Measurements from ENCODE around the gene MARK3.
A peak's percentile ranks its signal among the peaks of the same experiment; 100 is the strongest.
"Not testable (repeated sequence)": the region's sequence is repeated elsewhere in the genome, so short reads cannot be mapped to it uniquely, and the experiment has no call there.

MARK3 gene

DNA sequence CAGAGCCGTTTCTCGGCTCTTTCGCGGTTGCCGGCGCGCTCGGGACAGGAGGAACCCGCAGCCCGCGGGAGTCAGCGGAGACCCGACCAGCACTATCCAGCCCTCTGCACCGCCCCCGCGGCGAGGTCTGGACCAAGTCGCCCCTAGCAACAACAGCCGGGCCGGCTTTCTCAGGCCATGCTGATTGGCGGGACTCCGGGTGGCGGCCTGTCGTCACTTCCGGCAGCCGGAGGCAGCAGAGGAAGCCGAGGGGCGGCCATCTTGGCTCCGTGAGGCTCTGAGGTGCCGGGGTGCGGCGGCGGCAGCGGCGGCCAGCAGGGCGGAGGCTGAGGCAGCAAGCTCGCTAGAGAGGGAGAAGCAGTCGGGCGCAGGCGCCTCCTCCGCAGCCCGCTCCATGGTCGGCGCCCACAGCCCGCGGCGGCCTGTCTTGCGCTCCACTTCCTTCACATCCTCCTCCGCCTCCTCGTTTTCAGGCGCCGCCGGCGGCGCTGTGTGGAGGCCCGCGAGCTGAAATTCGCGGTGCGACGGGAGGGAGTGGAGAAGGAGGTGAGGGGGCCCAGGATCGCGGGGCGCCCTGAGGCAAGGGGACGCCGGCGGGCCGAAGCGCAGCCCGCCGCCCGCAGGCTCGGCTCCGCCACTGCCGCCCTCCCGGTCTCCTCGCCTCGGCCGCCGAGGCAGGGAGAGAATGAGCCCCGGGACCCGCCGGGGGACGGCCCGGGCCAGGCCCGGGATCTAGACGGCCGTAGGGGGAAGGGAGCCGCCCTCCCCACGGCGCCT lies at the start of gene MARK3:
TSS of gene MARK3 (plus strand) at position 264 of the 777 bp plus-strand sequence. CDS start 615 bp downstream, outside the sequence.
- DNase-seq (ENCODE audit: low spot score), result peak; percentile 95

DNA sequence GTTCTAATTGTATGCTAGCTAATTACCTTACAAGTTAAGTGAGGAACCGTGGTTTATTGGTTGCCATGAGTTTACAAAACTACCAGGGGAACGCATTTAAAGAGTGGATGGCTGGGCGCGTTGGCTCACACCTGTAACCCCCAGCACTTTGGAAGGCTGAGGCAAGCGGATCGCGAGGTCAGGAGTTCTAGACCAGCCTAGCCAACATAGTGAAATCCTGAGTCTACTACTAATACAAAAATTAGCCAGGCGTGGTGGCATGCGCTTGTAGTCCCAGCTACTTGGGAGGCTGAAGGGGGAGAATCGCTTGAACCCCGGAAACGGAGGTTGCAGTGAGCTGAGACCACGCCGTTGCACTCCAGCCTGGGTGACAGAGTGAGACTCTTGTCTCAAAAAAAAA lies 49.0 kb upstream of the MARK3 start:
- no peak for DNase-seq (ENCODE audit: low spot score)

DNA sequence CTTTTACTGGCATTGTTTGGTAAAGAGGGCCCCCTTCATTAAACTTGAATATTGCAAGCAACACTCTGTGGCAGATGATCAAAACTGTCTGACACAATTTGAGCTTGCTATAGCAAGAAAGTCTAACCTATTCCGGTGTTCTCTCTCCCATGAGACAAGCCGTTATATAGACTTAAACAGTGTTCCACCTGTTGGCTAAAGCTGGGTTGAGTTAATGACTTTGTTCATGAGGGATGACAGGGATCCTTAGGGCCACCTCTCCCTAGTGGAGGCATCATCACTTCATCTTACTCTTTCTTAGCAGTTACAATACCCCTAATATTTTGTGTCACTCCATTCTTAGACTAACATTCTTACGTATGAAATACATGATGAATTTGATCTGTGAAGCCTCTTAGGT lies 47.4 kb upstream of the MARK3 start:
- no peak for DNase-seq (ENCODE audit: low spot score)

DNA sequence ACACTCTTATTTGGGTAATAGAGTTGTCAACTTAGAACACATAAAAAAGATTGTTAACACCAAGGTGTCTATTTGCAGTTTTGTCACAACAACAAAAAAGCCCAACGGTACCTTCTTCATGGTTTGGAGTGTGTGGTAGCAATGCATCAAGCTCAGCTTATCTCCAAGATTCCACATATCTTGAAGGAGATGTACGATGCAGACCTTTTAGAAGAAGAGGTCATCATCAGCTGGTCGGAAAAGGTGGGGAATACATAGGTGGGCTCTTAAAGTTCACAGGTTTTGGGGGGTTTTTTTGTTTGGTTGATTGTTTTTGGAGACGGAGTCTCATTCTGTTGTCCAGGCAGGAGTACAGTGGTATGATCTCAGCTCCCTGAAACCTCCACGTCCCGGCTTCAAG lies 45.7 kb upstream of the MARK3 start:
- no peak for DNase-seq (ENCODE audit: low spot score)

DNA sequence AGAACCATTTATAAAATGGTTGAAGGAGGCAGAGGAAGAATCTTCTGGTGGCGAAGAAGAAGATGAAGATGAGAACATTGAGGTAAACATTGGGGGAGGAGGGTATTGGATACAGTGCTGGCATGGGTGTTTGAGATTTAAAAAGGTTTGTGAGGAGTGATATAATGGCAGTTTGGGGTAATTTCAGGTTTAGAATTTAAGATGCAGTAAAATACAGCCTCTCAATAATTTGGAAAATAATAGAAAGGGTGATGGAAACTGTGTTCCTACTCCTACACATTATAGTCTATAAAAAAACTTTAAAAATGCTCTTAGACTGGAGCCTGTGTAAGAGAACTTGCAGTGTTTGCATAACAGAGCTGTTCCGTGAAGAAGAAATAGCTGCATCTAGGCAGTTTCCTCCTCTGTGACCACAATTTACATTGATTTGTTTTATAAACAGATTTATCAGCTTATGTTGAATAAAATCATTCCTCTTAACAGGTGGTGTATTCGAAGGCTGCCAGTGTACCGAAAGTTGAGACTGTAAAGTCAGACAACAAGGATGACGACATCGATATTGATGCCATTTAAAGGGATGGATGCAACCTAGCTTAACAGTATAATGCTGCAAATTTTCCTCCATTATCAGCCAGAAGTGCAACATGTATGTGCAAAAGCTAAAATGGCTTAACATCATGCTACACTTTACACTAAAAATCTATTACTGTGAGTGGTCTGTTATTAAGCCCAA lies 44.6 kb upstream of the MARK3 start:
- DNase-seq (ENCODE audit: low spot score), result no peak

DNA sequence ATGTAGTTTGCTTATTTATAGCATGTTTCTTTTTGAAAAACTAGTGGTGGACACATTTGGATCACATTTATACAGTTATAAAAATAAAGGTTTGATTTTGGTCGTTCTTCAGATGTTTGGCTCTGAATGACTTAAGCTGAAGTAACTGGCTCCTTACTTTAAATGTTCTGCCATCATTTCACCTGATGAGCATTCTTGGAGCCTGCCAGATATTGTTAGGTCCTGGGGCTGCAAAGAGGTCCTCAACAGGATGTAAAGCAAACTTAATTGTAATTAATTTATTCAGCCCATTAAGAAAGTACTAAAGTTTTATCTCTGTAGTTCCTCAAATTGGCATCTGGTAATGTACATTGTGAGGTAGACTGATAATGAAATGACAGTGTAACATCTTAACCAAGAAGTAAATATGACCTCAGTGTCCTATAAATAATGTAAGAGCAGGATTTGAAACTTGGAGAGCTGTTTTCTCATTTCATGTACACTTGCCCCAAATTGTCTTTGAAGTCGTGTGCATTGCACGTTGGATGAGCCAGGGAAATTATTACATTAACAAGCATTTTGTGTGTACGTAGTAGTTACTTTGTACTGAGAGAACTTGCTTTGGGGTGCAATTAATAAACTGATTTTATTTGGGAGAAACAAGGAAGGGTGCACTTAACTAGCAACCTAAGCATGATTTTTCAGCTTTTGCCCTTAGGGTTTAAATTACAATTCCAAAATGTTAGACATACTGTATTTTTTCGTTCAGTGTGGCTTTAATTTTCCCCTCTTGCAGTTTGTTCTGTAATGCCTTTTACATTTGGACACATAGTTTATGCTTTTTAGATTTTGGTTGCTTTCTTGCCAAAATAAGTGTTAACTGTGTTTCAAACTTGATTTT lies 43.7 kb upstream of the MARK3 start:
- no peak for DNase-seq (ENCODE audit: low spot score)

DNA sequence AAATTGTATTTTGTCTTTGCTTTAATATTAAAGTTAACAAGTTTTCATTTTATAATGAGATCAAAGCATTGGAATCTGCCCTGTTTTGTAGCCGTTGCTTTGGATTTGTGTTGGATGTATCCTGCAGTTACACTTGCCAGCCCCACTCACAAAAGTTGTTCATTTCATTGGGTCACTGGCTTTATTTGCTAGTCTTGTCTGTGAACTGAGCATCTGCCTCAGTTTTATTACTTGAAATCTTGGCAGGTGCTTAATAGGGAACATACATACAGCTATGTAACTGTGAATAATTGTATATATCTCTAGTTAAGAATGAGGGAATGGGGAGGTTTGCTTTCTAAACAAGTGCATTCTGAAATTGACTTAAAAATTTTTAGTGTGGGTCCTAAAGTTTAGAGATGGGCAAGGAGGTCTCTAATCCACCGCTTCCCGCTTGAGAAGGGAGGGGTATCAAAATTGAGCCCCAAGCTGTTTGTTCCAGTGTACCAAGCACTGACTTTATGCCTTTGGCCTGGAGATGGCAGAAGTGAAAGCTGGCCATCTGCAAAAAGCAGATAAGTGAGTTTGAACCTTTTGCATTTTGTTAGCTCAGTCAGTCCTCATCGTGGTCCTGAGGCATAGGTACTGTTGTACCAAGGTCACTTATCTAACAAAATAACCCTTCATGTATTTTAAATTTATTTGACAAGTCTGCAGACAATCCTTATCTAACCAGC lies 41.9 kb upstream of the MARK3 start:
- DNase-seq (ENCODE audit: low spot score), result no peak

DNA sequence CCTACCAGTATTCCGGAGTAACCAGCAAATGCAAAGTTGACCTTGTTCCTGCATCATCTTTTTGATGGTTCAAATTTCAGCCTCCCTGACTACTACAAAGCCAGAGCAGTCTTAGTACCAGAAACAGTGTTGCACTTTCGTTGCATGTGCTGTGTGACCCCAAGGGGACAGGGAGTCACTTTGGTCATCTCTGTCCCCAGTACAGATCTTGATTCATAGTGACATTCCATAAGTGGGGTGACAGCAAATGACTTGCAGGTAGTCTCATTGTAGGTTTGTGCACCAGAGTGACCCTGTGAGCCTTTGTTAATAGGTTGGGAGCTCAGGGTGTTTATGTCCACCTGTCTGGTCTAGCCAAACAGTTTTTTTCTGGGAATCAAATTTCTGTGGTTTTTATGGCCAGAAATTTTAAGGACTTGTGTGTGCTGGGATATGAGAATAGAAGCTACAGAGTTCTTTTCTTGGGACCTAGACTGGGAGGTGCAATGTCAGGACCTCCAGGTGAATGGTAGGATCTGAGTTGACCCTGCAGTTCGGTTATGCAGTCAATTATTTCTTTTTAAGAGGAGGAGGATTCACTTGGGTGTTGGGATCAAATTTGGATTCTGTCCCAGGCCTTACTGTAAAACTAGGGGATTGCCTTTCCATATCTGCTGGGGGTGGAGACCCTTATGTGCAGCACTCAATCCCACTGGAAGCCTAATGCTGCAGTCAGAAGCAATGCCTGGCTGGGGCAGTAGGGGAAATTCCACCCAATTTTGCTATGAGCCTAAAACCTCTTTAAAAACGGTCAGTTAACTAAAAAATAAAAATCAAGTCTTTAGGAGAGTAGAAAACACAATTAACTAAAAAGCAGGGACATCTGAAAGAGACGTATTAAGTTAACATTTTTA lies 41.1 kb upstream of the MARK3 start:
- no peak for DNase-seq (ENCODE audit: low spot score)

DNA sequence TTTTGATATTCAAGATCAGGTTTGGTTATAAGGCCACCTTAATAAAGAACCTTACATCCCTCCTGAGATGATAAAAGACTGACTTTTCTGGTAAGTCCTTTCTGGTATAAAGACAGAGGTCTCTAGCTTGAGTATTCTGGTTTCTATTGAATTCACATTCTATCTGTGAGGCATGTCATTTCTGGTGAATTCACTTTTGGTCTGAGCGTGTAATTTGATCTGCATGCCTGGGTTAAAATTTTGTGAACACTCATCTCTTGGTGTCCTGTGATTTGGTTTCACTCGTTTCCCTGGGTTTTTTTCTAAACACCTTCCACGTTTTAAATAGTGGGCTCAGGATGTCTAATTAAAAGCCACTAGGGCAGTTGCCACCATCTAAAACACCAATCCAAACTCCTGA lies 38.9 kb upstream of the MARK3 start:
- no peak for DNase-seq (ENCODE audit: low spot score)

DNA sequence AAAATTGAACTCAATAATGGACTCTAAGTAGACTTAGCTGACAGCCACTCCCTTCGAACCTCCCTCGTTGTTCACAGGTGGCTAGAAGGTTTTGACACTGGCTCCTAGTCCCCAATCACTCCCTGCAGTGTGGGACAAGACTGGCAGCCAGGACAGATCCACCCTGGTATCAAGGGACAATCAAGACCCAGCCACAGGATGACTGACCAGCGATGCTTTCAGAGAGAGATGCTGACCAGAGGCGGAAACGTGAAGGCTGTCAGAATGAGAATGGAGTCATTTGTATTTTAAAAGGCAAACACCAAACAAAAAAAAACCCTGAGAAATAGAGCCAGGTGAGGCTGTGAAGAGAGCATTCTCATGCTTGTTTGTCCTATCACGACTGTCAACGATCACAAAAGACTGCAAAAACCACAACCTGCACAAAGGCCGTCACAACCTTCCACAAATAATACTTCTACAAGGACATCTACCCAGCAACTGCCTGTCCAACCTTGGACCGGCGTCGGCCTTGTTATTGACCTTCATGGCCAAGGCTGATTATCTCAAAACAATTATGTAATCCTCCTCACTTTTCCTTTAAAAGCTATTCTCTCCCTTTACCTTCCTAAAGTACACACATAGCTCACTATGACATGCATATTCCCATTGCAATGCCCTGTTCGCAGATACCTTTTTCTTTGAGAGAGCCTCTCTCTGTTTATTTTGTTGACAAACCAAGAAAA lies 38.0 kb upstream of the MARK3 start:
- DNase-seq (ENCODE audit: low spot score), result no peak

DNA sequence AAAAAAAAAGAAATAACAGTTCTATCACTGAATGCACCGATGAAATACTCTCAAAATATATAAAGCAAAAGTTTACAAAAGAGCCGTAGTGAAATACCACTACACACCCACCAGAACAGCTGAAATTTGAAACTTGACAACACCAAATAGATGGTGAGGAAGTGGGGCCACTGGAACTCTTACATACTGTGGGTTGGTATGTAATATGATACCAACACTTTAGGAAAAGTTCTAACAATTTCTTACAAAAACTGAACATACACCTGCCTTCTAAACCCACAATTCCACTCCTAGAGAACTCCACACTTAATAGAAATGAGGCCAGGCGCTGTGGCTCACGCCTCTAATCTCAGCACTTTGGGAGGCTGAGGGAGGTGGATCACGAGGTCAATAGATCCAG lies 37.1 kb upstream of the MARK3 start:
- DNase-seq (ENCODE audit: low spot score), result no peak

DNA sequence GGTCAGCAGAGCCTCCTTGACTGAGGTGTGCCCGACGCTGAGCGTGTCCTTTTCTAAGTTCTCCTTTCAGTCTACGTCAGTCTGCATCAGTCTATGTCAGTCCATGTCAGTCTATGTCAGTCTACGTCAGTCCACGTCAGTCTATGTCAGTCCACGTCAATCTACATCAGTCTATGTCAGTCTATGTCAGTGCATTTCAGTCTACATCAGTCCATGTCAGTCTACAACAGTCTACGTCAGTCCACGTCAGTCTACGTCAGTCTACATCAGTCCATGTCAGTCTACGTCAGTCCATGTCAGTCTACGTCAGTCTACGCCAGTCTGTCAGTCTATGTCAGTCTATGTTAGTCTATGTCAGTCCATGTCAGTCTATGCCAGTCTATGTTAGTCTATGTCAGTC lies 35.2 kb upstream of the MARK3 start:
- DNase-seq (ENCODE audit: low spot score), result no peak

DNA sequence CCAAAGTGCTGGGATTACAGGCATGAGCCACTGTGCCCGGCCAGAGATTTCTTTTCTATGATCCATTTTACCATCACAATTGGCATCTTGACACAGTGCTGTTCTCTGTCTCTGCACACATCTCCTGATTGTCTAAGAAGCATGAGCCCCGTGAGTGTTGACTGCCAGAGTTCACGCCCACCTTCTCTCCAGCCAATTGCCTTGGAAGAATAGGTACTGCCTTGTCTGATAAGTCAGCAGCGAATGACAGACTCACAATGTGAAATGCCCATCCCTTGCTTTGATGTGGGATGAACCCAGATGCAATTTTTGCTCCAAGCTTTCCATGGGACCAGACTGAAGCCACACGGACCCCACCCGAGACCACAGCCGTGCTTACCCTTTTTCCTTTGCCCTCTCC lies 31.9 kb upstream of the MARK3 start:
- no peak for DNase-seq (ENCODE audit: low spot score)

DNA sequence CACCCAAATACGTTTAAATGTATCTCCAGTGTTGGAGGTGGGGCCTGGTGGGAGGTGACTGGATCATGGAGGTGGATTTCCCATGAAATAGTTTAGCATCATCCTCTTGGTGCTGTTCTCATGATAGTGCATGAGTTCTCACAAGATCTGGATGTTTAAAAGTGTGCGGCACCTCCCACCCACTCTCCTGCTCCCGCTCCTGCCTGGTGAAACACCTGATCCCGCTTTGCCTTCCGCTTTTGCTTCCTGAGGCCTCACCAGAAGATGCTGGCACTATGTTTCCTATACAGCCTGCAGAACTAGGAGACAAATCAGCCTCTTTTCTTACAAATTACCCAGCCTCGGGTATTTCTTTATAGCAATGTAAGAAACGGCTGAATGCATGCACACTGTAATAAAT lies 31.1 kb upstream of the MARK3 start:
- DNase-seq (ENCODE audit: low spot score), result no peak

DNA sequence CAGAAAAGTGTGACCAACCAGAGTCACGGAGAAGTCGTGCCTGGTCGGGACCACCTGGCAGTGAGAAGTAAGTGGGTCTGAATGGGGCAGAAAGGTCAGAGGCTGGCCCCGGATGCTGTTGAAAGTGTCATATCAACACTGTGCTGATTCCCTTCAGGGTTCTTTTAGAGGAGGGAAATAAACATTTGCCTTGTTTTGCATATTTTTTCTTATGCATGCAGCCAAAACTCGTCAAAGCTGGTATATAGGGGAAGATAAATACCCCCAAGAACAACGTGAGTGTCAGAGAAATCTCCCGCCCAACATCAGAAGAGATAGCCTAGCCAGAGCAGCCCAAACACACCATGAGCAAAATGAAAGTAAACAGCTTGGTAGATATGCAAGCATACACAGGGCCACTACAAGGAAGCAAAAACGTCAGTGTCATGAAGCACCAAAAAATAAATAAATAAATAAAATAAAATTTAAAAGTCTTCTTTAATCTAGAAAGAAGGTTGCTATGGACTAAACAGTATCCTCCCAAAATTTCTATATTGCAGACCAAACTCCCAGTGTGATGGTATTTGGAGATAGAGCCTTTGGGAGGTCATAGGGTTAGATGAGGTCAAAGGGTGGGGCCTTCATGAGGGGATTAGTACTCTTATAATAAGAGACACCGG lies 29.1 kb upstream of the MARK3 start:
- DNase-seq (ENCODE audit: low spot score), result no peak

DNA sequence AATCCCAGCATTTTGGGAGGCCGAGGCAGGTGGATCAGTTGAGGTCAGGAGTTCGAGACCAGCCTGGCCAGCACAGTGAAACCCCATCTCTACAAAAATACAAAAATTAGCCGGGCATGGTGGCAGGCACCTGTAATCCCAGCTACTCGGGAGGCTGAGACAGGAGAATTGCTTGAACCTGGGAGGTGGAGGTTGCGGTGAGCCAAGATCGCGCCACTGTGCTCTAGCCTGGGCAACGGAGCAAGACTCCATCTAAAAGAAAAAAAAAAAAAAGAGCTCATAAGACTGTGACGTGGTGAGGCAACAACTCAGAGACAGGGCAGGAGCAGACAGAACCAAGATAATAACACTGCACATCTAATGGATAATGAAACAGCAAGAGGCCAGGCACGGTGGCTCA lies 27.7 kb upstream of the MARK3 start:
- not testable (repeated sequence) for DNase-seq (ENCODE audit: low spot score)

DNA sequence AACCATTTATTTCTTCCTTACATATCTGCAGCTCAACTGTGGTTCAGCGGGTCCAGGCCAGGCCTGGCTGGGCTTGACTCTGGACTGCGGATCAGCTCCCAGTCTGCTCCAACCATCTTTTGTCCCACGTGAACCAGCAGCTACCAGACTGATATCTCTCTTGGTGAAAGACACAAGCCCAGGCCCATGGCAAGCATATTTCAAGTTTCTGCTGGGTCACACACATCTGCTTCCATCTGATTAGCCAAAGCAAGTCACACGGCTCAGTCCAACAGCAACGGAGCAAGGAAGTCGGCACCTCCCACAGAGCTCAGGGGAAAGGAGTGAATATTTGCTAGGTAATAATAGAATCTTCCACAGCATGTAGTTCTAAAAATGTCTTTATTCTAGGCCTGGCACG lies 24.7 kb upstream of the MARK3 start:
- DNase-seq (ENCODE audit: low spot score), result no peak

DNA sequence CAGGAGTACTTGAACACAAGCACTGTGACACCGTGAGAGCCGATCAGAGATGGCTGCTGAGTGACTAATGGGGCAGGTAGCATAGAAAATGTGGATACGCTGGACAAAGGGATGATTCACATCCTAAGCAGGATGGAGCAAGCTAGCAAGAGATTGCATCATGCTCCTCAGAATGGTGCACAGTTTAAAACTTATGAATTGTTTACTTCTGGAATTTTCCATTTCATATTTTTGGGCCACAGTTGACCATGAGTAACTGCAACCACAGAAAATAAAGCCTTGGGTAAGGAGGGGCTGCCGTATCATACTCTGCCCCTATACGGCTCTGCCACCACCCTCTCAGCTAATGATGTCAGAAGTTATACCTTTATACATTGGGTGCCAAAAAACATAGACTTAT lies 23.3 kb upstream of the MARK3 start:
- no peak for DNase-seq (ENCODE audit: low spot score)

DNA sequence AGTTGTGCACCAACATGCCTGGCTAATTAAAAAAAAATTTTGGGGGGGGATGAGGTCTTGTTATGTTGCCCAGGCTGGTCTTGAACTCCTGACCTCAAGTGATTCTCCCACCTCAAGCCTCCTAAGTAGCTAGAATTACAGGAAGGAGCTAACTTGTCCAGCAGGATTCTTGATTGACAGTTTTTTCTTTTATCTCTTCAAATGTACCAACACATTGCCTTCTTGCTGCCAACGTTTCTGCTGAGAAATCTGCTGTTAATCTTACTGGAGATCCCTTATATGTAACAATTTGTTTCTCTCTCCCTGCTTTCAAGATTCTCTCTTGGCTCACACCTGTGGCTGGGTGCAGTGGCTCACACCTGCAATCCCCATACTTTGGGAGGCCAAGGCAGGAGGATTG lies 22.4 kb upstream of the MARK3 start:
- DNase-seq (ENCODE audit: low spot score), result no peak

DNA sequence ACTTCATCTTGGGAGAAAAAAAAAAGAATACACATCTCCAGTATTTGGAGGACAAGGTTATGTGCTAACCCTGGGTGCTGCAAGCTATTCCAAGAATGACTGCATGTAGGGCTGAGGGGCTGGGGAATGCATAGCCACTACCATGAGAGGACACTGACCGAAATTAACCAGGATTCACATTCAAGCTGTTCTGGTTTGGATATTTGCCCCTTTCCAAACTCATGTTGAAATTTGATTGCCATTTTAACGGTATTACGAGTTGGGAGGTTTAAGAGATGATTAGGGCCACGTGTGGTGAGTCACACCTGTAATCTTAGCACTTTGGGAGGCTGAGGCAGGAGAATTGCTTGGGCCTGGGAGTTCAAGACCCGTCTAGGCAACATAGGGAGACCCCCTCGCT lies 18.5 kb upstream of the MARK3 start:
- no peak for DNase-seq (ENCODE audit: low spot score)
